HG02938 (cell line): Measurements from ENCODE around the gene NKIRAS1.

ENCODE experiments used
- ATAC-seq: cut with Tn5 transposase; IDR thresholded peaks from one replicate; pipeline ENCODE4 v1.9.1; 2021; ENCODE audit warnings: mild to moderate bottlenecking, moderate library complexity; ENCODE audit not compliant: unreplicated experiment

NKIRAS1 gene

DNA sequence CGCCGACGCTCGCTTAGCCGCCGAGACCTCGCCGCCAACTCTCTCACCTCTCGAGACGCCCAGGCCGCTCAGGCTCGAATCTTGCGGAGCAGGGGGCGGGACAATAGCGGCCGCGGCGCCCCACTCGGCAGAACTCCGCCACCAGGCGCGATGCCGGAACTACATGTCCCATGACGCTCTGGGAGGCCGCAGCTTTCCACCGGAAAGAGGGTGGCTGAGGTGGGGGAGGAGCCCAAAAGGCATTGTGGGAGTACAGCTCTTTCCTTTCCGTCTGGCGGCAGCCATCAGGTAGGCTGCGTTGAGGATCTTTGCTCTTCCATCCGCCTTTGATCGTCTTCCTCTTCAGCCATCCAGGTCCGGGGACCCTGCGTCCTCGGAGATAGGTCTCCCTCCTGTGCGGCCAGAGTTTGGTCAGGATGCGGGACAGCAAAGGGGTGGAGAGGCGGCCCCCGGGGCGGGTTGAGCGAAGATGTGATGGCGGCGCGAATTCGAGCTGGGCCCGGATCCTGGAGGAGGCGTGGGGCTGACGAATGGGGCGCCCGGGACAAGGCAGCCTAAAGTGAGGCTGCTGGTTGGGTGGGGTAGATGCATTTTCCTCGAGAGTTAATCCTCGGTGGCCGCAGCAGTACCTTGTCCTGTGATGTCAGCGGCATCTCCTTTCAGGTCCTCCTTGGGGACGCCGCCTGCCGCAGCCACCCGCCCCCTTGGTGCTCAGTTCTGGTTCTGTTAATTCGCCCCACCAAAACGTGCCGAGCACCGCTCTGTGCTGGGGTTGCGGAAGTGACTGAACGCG lies at the start of gene NKIRAS1, which contains the start of gene RPL15:
NKIRAS1 (minus strand) TSS at position 105 of the 793 bp plus-strand sequence. CDS start 6,086 bp downstream, outside the sequence.
RPL15 (plus strand) TSS at position 247 of the 793 bp plus-strand sequence. CDS start 728 bp downstream, outside the sequence.
- peak; percentile 91 for ATAC-seq

DNA sequence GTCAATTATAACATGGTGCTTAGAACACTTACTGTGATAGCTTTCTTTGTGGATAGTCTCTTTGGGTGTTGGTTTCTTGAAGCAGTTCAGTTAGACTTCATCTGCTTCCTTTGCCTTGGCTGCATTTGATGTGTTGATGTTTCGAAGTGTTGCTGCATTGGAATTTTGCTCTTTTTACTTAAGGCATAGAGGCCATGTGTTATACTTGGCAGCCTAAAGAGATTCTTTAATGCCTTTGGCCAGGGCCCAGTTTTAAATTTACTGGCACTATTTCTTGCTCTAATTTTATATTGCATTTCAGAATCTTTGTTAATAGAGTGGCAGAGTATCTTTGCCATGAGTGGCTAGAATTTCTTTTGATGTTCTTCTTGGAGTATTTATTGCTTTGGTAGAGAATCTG lies 49.5 kb upstream of the NKIRAS1 start:
- ATAC-seq, result no peak

- ATAC-seq, result no peak
Measured at GRCh38 chr3:23964537-23965235, 47.9 kb upstream of the NKIRAS1 start.

DNA sequence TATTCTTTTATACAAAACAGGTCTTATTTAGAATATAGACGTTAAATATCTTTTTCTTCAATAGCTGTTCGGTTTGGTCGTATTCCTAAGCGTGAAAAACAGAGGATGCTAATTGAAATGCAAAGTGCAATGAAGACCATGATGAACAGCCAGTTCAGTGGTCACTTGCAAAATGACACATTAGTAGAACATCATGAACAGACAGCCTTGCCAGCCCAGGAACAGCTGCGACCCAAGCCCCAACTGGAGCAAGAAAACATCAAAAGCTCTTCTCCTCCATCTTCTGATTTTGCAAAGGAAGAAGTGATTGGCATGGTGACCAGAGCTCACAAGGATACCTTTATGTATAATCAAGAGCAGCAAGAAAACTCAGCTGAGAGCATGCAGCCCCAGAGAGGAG lies 45.1 kb upstream of the NKIRAS1 start:
- no peak for ATAC-seq

DNA sequence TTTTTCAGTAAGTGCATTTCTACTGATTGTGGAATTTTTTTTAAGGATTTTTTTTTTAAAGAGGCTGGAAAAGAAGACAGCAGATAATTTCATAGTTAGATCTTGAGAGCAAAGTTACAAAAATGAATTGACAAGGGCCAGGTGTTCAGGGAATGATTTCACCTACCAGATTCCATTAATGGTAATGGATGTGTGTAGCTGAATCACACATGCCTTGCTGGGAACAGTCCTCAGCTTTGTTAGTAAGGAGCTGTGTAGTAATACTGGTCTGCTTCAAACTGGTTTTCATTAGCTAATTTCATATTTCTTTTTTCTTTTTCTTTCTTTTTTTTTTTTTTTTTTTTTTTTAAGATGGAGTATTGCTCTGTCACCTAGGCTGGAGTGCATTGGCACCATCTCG lies 44.3 kb upstream of the NKIRAS1 start:
- ATAC-seq, result no peak

GRCh38 chr3:23960649-23961048 lies 43.9 kb upstream of the NKIRAS1 start:
- ATAC-seq, result no peak

- no peak for ATAC-seq
Measured at GRCh38 chr3:23959135-23959900, 42.5 kb upstream of the NKIRAS1 start.

GRCh38 chr3:23956701-23957100 lies 39.9 kb upstream of the NKIRAS1 start:
- no peak for ATAC-seq

DNA sequence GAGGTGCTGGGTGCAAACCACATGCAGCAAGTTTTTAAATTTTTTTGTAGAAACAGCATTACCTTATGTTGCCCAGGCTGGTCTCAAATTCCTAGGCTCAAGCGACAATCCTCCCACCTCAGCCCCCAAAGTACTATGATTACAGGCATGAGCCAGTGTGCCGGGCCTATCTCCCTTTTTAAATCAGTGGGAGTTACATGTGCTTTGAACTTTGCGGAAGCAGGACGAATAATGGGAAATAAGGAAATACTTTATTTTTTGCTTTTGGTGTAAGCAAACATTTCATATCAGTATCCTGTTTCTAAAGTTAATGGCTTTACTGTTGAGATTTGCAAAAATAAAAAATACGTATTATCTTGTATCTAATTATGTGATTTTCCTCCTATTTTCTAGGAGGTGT lies 37.4 kb upstream of the NKIRAS1 start:
- no peak for ATAC-seq

DNA sequence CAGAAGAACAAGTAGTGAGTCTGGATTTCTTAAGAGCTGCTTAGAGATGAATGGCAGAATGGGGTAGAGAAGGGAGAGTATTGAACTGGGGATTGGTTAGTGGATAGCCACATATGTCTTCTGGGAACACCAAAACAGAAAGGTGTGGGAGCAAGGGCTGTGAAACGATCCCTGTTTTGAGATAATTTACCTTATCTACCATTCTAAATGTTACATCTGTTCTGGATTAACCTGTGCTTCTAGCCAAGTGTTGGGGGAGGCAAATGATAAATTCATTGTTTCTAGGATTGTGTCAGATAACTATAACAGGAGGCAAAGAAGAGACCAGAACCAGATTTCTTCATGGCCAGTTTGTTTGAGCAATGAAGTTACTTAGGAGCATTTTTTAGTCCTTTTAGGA lies 36.7 kb upstream of the NKIRAS1 start:
- ATAC-seq, result no peak

GRCh38 chr3:23952646-23953045 lies 35.9 kb upstream of the NKIRAS1 start:
- no peak for ATAC-seq

DNA sequence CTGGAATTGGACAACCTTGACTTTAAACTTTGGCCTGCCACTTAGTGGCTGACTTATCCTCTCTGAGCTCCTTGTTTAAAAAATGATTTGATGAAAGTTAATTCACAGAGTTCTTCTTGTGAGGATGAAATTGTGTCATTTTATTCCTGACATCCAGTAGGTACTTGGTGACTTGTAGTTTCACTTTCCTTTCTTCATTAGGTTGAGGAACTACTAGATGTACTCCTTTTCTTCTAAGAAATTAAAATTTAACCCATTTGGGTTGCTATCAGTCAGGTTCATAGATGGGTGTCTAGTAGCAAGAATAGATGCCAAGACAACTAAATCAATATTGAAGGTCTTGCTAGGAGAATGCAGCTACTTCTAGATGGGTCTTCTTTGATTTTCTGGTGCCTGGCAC lies 33.5 kb upstream of the NKIRAS1 start:
- ATAC-seq, result peak; percentile 29

- ATAC-seq, result peak; percentile 10
Measured at GRCh38 chr3:23949784-23950183, 33.0 kb upstream of the NKIRAS1 start.

DNA sequence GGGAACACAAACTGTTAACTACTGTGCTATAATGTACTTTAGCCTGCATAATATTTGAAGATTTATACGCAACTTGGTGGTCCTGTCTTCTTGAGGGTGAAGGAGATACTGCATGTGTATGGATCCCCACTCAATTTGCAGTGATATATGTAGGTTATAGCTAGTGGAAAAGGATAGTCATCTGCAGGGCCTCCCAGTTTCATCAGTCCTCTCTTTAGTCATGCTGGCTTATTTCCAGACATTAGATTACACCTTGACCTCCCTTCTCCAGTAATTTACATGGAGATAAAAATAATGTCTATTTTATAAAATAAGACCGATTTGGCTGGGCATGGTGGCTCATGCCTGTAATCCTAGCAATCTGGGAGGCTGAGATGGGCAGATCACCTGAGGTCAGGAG lies 32.0 kb upstream of the NKIRAS1 start:
- no peak for ATAC-seq

GRCh38 chr3:23945913-23946687 lies 29.3 kb upstream of the NKIRAS1 start:
- ATAC-seq, result peak; percentile 67

GRCh38 chr3:23945663-23945912 lies 28.8 kb upstream of the NKIRAS1 start:
- ATAC-seq, result no peak

- ATAC-seq, result peak; percentile 45
Measured at GRCh38 chr3:23944861-23945662, 28.3 kb upstream of the NKIRAS1 start, which contains the start of gene NR1D2. TSS of gene NR1D2 (plus strand) at chr3:23945286. CDS start at chr3:23945579, 293 bp downstream.

- no peak for ATAC-seq
Measured at GRCh38 chr3:23944007-23944783, 27.4 kb upstream of the NKIRAS1 start.

GRCh38 chr3:23942546-23942945 lies 25.8 kb upstream of the NKIRAS1 start:
- no peak for ATAC-seq
